Measurements from ENCODE around the gene CPLX1.

CPLX1 gene

DNA sequence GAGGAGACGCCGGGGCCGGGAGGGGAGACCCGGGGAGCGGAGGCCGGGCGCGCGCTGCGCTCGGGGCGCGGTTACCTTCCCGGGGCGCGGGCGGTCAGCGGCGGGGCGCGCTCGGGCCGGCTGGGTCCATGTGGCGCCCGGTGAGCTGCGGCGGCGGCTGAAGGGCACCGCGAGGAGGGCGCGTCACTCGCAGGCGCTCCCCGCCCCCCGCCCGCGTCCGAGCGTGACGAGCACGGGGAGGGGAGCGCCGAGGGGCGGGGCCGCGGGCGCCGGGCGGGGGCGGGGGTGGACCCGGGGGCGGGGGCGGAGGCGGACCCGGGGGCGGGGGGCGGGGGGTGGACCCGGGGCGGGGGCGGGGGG is at the start of gene CPLX1:
Gene CPLX1 (minus strand): TSS at position 159 of the 360 bp plus-strand sequence. CDS start 1,607 bp downstream, outside the sequence.
- peak; percentile 94 for DNase-seq (ENCODE audit: low spot score)

DNA sequence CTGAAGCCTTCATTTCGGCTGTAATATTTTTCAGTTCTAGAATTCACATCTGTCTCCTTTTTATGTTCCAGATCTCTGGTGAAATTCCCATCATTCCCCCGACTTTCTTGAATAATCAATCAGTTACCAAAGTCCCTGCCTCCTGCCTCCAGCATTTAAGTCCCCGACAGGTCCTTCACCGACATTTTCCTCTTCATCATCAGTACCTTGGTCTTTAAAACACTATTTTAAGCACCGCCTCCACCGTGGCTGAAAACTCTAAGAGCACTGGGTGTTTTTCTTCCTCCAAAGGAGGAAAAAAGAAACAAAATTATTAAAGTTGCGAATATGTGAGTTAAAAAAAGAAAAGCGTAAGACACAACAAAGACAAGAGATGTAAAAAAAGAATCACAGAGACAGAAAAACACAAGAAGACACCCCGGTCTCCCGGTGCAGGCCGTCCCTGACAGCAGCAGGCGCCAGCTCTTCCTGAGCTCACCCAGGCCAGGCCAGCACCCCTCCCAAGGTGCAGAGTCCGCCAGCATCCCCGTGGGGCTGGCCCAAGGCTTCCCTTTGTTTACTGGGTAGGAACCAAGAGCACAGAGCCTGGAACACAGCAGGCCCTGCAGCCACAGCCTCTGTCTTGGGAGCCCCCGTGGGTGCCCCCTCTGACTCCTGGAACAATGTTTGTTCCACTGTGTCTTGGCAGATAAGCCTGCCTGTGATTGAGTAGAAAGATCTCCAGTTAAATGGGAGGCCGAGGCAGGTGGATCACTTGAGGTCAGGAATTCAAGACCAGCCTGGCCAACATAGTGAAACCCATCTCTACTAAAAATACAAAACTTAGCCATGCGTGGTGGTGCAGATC is 49.3 kb upstream of the CPLX1 start:
- no peak for DNase-seq (ENCODE audit: low spot score)

DNA sequence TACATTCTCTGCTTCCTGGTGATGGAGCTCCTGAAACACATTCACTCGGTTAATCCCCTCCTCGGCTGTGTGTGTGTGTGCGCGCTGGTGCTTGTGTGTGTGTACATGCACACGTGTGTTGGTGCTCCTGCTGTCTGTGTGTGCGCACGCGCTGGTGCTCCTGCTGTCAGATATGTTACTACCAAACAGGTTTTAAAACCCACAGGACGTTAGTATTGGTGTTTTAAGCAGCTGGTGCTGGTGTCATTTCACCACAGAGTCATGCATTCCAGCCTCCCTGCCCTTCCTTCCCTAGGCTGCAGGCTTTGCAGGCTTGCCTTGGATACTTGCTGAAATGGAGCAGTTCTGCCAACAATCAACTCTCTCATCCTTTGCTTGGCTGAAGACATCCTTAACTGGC is 48.1 kb upstream of the CPLX1 start:
- DNase-seq (ENCODE audit: low spot score), result no peak

DNA sequence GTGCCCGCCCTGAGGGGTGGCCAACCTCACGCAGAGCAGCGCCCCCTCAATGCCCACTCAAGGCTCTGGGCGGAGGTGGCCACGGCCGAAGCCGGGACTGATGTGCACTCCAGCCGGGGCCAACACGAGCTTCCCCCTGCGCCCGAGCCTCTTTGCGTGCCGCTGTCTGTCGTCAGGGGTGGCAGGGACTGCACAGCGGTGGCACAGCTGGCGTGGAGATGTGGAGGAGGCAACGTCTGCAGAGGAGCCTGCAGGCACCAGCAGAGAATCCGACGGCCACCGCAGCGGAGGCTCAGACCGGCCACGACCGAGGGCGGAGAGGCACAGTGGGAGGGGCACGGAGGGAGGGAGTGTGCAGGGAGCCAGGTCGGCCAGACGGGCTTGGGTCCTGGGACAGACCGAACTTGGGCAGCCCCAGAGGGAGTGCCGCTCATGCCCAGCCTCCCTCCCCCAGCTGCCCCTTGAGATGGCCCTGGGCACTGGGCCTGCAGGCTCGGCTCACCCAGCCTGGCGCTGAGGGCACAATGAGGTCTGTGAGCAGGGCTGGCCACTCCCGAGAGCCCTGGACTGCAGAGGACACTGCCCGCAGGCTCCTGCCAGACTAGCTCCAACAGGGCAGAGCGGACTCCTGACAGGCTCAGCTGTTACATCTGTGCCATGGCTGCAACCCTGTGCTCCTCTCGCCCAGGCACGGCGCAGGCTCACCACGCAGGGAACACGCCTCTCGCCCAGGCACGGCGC is 46.5 kb upstream of the CPLX1 start:
- no peak for DNase-seq (ENCODE audit: low spot score)

DNA sequence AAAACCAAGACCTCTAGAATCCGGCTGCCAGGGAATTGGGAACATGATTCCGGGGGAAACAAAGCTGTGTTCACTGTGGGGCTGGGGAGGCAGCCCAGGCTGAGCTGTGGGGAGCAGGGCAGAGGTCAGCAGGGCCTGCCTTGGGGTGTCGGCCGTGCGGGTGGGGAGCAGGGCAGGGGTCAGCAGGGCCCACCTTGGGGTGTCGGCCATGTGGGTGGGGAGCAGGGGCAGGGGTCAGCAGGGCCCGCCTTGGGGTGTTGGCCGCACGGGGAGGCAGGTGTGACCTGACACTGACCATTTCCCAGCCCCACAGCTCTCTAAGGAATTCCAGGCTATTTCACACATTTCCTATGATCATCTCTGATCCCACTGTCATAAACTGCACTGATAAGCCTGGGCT is 45.6 kb upstream of the CPLX1 start:
- no peak for DNase-seq (ENCODE audit: low spot score)

DNA sequence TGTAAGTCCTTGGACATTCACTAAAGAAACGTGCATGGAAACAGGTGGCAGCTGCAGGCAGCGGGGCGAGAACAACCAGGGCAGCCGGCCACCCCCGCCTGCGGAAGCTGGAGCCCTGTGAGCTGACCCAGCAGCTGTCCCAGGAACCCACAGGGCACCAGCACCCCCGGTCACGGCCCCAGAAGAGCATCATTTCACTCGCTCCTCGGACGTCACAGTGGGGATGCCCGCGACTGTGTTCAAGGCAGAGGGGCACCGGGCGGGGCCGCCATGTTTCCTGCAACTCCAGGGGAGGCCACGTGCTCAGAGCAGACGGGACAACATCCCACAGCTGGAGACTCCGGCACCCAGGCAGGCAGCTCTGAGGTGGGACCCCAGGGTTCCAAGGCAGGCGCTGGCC is 45.0 kb upstream of the CPLX1 start:
- DNase-seq (ENCODE audit: low spot score), result no peak

DNA sequence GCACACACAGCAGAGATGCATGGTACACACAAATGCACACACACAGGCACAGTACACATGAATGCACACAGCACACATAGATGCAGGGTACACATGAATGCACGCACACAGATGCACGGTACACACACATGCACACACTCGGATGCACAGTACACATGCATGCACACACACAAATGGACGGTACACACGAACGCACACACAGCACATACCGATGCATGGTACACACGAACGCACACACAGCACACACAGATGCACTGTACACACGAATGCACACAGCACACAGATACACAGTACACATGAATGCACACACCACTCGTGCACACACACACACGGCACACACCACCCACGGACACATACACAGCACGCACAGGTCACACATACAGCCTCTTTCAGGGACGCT is 43.8 kb upstream of the CPLX1 start:
- no peak for DNase-seq (ENCODE audit: low spot score)

DNA sequence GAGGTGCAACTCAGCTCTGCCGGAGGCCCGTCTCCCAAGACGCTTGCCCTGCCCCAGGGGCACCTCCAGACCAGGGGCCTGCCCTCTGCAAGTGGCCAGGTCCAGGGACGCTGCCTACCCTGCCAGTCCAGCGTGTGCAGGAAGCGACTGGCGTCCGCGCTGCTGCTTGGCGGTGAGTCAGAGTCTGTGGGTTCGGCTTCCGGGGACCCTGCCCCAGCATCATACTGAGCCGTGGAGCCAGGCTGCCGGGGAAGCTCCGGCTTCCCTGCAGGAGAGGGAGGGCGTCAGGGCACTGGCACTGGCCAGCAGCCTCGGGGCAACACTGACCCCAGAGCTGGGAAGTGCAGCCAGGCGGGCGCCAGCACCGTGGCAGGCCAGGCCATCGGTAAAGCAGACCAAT is 42.5 kb upstream of the CPLX1 start:
- DNase-seq (ENCODE audit: low spot score), result no peak

DNA sequence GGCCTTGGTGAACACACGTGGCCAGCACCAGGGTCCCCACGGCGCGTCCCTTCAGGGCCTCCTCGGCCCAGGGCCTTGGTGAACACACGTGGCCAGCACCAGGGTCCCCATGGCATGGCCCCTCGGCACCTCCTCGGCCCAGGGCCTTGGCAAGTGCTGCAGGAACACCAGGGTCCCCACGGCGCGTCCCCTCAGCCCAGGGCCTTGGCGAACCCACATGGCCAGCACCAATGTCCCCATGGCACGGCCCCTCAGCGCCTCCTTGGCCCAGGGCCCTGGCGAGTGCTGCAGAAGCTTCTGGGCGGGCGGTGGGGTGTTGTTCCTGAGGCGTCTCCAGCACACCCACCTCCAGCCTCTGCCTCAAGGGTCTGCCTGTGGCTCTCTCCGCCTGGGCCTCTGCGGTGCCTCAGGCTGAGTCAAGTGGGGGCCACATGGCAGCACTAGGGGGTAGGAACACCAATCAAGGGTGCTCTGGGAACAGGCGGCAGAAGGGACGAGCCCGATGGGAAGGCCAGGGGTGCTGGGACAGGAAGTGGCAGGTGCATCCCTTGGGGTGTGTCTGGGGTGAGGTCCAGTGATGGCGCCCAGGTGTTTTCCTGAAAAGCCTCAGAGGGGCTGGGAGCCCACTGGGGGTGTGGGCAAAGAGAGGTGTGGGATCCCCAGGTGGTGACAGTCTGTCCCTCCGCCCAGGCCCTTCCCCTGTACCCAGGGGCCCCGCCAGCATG is 41.8 kb upstream of the CPLX1 start:
- DNase-seq (ENCODE audit: low spot score), result no peak

DNA sequence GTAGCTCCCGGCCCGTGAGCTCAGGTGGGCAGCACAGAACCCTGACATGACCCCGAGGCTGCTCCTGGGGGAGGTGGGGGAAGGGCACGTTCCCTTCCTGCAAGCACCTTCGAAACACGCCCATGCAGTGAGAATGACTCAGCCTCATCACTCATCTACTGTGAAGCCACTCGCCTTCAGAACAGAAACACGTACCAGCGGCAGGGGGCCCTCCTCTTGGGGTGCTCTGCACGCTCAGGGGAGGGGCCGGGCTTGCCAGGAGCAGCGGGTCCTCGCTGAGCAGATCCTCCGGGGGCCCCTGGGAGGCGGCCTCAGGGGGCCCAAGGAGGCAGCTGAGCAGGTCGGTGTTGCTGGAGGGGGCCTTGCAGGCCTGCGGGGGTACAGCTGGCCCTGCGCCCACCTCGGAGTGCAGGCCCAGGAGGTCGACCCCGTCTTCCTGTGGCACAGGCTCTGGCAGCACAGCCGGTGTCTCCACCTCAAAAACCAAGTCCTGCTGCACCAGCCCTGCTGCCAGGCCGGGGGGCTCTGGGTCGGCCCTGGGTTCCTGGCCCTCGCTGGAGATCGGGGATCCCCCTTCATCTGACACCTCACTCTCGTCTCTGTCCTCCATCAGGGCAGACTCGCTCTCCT is 40.9 kb upstream of the CPLX1 start:
- no peak for DNase-seq (ENCODE audit: low spot score)

DNA sequence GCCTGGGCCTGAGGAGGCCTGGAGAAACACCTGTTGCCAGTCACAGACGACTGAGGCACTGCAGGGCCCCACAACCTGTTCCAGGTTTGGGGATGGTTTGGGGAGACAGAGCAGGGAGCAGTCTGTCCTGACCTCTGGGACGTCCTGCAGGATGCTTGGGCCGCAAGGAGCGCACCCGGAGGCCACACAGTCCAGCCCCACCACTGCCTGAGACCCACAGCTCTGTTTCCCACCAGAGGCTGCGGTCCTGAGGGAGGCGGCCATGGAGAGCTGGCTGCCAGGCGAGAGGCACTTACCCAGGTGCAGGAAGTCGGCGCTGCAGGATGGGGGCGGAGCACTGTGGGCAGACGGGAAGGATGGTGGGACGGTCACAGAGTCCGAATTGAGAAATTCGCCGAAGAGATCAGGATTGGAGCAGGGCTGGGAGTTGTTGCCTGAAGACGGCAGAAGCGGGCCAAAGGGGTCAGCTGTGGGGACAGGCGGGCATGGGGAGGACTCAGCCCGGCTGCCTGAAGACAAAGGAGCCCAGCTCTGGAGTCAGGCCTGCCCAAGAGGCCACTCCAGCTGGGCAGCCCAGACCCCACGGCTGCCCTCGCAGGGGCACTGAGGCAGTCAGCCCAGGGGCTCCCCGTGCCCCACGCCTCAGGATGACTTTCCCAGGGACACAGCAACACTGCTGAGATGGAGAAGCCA is 40.3 kb upstream of the CPLX1 start:
- no peak for DNase-seq (ENCODE audit: low spot score)

DNA sequence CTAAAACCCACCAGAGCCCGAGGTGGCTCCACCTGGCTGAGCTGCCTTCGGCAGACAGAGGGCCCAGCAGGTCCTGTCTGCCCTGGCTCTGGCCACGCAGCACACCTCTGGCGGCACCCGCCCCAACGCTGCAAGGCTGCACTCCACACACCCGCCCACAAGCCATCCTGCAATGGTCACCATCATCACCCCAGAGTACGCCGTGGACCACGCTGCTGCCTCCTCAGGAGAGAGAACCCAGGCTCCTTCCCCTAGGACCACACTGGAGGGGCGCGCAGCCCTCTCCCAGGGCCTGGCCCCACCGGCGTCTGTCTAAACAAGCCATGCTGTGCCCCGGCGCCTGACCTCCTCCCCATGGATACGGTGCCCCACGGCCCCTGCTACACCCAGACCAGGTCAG is 39.6 kb upstream of the CPLX1 start:
- DNase-seq (ENCODE audit: low spot score), result no peak

DNA sequence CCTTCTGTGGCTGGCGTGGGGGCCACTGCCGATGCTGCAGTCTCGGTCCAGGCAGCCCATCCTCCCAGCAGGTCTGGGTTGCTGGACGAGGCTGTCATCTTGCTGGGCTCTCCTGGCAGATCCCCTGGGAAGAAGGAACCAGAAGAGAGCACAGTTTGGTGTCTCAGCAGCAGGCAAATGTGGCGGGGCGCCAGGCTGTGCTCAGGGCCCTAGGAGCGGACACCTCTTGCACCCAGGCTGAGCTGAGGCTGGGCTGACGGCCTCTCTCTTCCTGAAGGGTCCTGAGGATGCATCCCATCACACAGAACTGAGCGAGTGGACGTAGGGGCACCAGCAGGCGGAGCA is 39.2 kb upstream of the CPLX1 start:
- DNase-seq (ENCODE audit: low spot score), result no peak

DNA sequence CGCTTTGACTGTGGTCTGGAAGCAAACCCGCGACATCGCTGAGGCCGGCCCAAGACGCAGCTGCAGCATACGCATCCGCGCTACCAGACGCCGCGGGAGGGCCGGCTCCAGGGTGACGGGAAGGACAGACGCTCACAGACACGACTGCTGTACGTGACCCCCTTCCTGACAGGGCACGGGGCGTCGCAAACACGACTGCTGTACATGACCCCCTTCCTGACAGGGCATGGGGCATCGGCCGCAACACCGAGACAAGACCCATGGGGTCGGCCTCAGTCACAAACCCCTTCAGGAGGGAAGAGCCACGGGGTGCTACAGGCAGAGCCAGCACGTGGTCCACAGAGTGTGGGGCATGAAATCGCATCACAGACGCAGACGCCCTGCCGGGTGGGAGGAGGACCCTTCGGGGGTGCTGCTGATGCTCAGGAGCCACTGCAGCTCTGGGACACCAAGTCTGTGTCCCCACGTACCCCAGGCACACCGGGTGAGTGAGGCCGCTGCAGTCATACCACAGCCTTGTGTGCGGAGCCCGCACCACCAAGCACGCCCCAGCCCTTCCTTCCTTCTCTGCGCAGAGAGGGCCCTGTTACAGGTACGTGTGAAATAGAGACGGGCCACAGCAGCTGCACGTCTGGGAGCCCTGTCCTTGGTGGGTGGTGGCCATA is 38.7 kb upstream of the CPLX1 start:
- DNase-seq (ENCODE audit: low spot score), result no peak

DNA sequence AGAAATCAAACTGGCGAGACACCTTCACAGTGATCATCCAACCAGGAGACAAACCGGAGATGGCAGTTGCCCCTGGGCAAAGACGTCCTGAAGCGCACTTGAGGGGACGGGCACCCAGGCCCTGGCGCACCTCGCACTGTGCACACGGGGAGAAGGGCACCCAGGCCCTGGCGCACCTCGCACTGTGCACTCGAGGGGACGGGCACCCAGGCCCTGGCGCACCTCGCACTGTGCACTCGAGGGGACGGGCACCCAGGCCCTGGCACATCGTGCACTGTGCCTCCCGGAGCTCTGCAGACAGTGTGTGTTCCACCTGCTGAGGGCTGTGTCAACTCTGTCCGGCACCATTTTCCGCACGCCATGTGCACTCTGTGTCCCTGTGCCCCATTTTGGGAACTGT is 34.6 kb upstream of the CPLX1 start:
- DNase-seq (ENCODE audit: low spot score), result no peak

DNA sequence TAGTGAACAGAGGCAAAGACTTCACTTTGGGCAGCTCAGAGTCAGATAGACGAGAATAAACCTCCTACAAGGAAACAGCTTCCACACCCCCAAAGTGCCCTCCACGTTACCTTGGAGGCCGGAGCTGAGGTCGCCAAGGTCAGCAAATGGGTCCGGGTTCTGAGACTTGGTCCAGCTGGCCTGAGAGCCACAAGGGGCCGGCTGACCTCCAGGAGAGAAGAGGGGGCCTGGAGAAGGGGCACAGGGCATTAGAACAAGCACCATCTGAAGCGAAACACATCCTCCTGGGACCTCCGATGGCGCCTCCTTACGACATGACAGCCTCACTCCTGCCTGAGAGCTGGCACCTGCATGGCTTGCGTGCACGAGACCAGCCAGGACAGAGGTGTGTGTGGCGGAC is 33.6 kb upstream of the CPLX1 start:
- DNase-seq (ENCODE audit: low spot score), result no peak

DNA sequence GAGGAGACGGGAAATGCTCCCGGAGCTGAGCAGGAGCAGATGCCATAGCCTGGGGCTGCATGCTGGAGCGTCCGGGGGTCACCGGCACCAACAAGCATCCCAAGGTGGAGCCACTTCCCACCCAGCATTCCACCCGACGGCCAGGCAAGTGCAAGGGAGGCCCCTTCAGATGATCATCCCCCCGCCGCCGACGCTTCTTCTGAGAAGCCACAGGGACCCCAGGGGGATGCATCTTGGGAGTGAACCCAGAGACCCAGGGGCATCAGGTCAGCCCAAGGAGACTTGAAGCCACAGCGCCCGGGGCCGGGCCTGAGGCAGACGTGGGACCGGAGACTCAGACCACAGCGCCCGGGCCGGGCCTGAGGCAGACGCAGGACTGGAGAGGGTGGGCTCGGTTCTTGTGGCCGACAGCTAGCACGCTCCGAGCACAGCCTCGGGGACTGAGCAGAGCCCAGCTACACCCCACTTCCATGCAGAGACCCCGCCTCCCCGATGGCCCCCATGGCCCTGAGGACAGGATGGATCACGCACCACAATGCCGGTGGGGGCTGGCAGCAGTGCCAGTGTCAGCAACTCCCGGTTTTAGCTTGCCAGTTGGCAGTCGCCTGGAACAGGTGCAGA is 33.0 kb upstream of the CPLX1 start:
- no peak for DNase-seq (ENCODE audit: low spot score)

DNA sequence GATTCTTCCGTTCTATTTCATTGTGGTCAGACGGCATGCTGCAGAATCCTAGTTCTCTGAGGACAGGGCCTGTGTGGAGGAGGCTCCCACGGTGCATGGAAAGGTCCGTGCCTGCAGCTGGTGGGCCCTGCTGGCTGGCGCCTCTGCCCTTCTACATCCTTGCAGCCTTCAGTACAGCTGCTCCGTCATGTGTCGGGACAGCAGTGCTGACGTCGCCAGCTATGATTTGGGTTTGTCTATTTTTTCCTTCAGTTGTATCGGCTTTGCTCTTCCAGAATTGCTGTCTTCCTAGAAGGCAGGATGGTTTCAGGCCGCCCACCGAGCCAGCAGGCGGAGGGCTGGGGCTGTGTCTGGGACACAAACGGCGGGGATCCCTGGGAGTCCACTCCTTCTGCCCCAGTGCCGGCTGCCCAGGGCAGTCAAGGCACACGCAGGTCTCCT is 32.1 kb upstream of the CPLX1 start:
- DNase-seq (ENCODE audit: low spot score), result no peak

DNA sequence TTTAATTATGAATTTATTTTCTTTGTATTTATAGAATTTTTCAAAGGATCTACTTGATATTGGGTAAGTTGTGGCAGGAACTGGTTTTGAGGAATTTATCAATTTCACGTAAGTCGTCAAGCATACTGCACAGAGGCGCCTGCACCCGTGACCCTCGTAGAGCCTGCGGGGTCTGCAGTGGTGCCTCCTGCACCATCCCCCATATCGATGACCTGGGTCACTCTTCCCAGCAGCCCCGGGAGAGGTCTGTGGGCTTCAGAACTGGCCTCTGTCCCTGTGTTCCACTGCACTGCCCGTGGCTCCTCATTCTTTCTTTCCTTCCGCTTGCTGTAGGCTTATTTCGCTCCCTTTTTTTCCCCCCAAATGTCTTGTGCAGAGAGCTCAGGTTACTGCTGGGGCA is 31.5 kb upstream of the CPLX1 start:
- no peak for DNase-seq (ENCODE audit: low spot score)

DNA sequence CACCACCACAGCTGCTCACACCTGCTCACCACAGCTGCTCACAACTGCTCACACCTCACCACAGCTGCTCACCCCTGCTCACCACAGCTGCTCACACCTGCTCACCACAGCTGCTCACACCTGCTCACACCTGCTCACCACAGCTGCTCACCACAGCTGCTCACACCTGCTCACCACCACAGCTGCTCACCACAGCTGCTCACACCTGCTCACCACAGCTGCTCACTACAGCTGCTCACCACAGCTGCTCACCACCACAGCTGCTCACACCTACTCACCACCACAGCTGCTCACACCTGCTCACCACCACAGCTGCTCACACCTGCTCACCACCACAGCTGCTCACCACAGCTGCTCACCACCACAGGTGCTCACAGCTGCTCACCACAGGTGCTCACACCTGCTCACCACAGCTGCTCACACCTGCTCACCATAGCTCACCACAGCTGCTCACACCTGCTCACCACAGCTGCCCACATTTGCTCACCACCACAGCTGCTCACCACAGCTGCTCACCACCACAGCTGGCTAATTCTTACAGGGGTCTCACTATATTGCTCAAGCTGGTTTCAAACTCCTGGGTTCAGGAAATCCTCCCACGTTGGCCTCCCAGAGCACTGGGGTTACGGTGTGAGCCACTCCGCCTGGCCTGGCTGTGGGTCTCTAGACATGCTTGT is 30.4 kb upstream of the CPLX1 start:
- DNase-seq (ENCODE audit: low spot score), result no peak
